ENCODE measurements around the gene INHBC. TPM values are rescaled to one million over a fixed set of nuclear protein-coding genes. Genes with fewer than 3 reads are reported as not detected.
A peak's percentile ranks its signal among the peaks of the same experiment; 100 is the strongest.

The INHBC gene
- total RNA-seq, 1 donor from 2014 or later = not detected

- Histone ChIP-seq H3K36me3 (ENCODE audit: control insufficient read depth, insufficient read depth, low read length) (no peaks in the 10 kb centered on the region), H3K4me3 (ENCODE audit: low read depth, low read length) (no peak overlapping the region), H3K27me3 (ENCODE audit: control insufficient read depth, insufficient read depth, low read length) (peaks cover 2% of the 10 kb centered on the region)
- no peak for TF ChIP-seq CTCF (IDR thresholded peaks at IDR 0.05; ENCODE audit: insufficient read depth, low read length, poor library complexity, severe bottlenecking)
- no peak for DNase-seq (ENCODE audit: low read depth)
Measured at GRCh38 chr12:57451233-57451778, 16.7 kb downstream of the INHBC start.

GRCh38 chr12:57452181-57452936 is 17.8 kb downstream of the INHBC start:
- no peak for DNase-seq (ENCODE audit: low read depth)
- H3K4me3 ChIP-seq (ENCODE audit: low read depth, low read length) = no peak overlapping the region
- no peaks in the 10 kb centered on the region for H3K36me3 ChIP-seq (ENCODE audit: control insufficient read depth, insufficient read depth, low read length)
- H3K27me3 ChIP-seq (ENCODE audit: control insufficient read depth, insufficient read depth, low read length) = peaks cover 2% of the 10 kb centered on the region
- no peak for TF ChIP-seq CTCF (IDR thresholded peaks at IDR 0.05; ENCODE audit: insufficient read depth, low read length, poor library complexity, severe bottlenecking)

GRCh38 chr12:57452937-57453509 is 18.4 kb downstream of the INHBC start:
- Histone ChIP-seq H3K27me3 (ENCODE audit: control insufficient read depth, insufficient read depth, low read length) (peaks cover 2% of the 10 kb centered on the region), H3K4me3 (ENCODE audit: low read depth, low read length) (no peak overlapping the region), H3K36me3 (ENCODE audit: control insufficient read depth, insufficient read depth, low read length) (no peaks in the 10 kb centered on the region)
- TF ChIP-seq CTCF (IDR thresholded peaks at IDR 0.05; ENCODE audit: insufficient read depth, low read length, poor library complexity, severe bottlenecking) = peak; percentile 95
- DNase-seq (ENCODE audit: low read depth) = no peak

- no peak for DNase-seq (ENCODE audit: low read depth)
- TF ChIP-seq CTCF (IDR thresholded peaks at IDR 0.05; ENCODE audit: insufficient read depth, low read length, poor library complexity, severe bottlenecking) = no peak
Measured at GRCh38 chr12:57454213-57454565, 19.6 kb downstream of the INHBC start.

GRCh38 chr12:57454566-57455373 is 20.2 kb downstream of the INHBC start, which contains the start of gene INHBE:
TSS of gene INHBE (plus strand) at chr12:57455307. CDS start at chr12:57455537, 230 bp downstream.
- TF ChIP-seq CTCF (IDR thresholded peaks at IDR 0.05; ENCODE audit: insufficient read depth, low read length, poor library complexity, severe bottlenecking) = no peak
- no peak within 1 kb of the TSS for H3K4me3 ChIP-seq (ENCODE audit: low read depth, low read length)
- DNase-seq (ENCODE audit: low read depth) = peak; percentile 45

More at GRCh38 chr12:57454213-57454565, 19.6 kb downstream of the INHBC start:
- Histone ChIP-seq H3K36me3 (ENCODE audit: control insufficient read depth, insufficient read depth, low read length) (no peaks in the 10 kb centered on the region), H3K4me3 (ENCODE audit: low read depth, low read length) (no peak overlapping the region), H3K27me3 (ENCODE audit: control insufficient read depth, insufficient read depth, low read length) (peaks cover 2% of the 10 kb centered on the region)

More at GRCh38 chr12:57454566-57455373, 20.2 kb downstream of the INHBC start, which contains the start of gene INHBE:
- Histone ChIP-seq H3K27me3 (ENCODE audit: control insufficient read depth, insufficient read depth, low read length) (peaks cover 2% of the 10 kb centered on the region), H3K36me3 (ENCODE audit: control insufficient read depth, insufficient read depth, low read length) (no peaks in the 10 kb centered on the region)

Data from kidney epithelial cell (primary cell).